Fibroblast of lung (primary cell): ENCODE data around the gene SLC6A9.

Experiments used
- EZH2 ChIP-seq: IDR thresholded peaks from 2 replicates; pipeline ENCODE4 v1.5.1; 2012; ENCODE audit warnings: low read length, control low read depth, mild to moderate bottlenecking; ENCODE audit errors: missing control alignments
- TF ChIP-seq, protein P1 (sequence below), 2 donors: IDR thresholded peaks in 1 of 2; conservative IDR thresholded peaks in 1 of 2; 1 replicate in 1 of 2; 2 replicates in 1 of 2; pipeline ENCODE4 v1.5.1; 2011 to 2012; ENCODE audit warnings: low read length in 2 of 2, control low read depth in 1 of 2, inconsistent platforms in 1 of 2, low read depth in 1 of 2, mild to moderate bottlenecking in 1 of 2

- TF ChIP-seq, protein P1, sequence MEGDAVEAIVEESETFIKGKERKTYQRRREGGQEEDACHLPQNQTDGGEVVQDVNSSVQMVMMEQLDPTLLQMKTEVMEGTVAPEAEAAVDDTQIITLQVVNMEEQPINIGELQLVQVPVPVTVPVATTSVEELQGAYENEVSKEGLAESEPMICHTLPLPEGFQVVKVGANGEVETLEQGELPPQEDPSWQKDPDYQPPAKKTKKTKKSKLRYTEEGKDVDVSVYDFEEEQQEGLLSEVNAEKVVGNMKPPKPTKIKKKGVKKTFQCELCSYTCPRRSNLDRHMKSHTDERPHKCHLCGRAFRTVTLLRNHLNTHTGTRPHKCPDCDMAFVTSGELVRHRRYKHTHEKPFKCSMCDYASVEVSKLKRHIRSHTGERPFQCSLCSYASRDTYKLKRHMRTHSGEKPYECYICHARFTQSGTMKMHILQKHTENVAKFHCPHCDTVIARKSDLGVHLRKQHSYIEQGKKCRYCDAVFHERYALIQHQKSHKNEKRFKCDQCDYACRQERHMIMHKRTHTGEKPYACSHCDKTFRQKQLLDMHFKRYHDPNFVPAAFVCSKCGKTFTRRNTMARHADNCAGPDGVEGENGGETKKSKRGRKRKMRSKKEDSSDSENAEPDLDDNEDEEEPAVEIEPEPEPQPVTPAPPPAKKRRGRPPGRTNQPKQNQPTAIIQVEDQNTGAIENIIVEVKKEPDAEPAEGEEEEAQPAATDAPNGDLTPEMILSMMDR (conservative IDR thresholded peaks at IDR 0.05 in 1 of 2, IDR thresholded peaks at IDR 0.05 in 1 of 2; ENCODE audit: low read depth in 1 of 2, low read length in 2 of 2) = no peak
- no peak for TF ChIP-seq EZH2
Observed at GRCh38 chr1:44071461-44071860, 40.2 kb upstream of the SLC6A9 start.
